Suprapubic skin (tissue), 4 donors: ENCODE data around the gene C11orf91. TPM values are rescaled to one million over a fixed set of nuclear protein-coding genes. Genes with fewer than 3 reads are reported as not detected.
"Not testable (repeated sequence)": the region's sequence is repeated elsewhere in the genome, so short reads cannot be mapped to it uniquely, and the experiment has no call there.

ENCODE experiments used
- DNase-seq, 2 donors: peaks; one replicate each; pipeline ENCODE4 v3.0.0-alpha.2; 2019; ENCODE audit warnings: low spot score in 2 of 2
- H3K27ac ChIP-seq: fragments of 200-600 bp; sonication (generic); one replicate; pipeline ENCODE4 v1.5.1; 2019
- H3K27me3 ChIP-seq: fragments of 200-600 bp; sonication (generic); one replicate; pipeline ENCODE4 v1.5.1; 2019
- H3K36me3 ChIP-seq: fragments of 200-600 bp; sonication (generic); one replicate; pipeline ENCODE4 v1.5.1; 2019
- H3K4me1 ChIP-seq: fragments of 200-600 bp; sonication (generic); one replicate; pipeline ENCODE4 v1.5.1; 2019
- H3K4me3 ChIP-seq: fragments of 200-600 bp; sonication (generic); one replicate; pipeline ENCODE4 v1.5.1; 2019; ENCODE audit warnings: mild to moderate bottlenecking
- H3K9me3 ChIP-seq: fragments of 200-600 bp; sonication (generic); one replicate; pipeline ENCODE4 v1.5.1; 2019
- EP300 ChIP-seq: sonication (generic); formaldehyde crosslinking; IDR thresholded peaks from one replicate; pipeline ENCODE4 v1.6.1; 2017; ENCODE audit warnings: antibody characterized with exemption
- POLR2A ChIP-seq, 2 donors: fragments of 450-650 bp; IDR thresholded peaks; one replicate each; pipeline ENCODE4 v1.6.1; 2017; ENCODE audit warnings: antibody characterized with exemption in 2 of 2, mild to moderate bottlenecking in 2 of 2, moderate library complexity in 2 of 2
- POLR2AphosphoS5 ChIP-seq, 3 donors: sonication (generic); formaldehyde crosslinking; IDR thresholded peaks; one replicate each; pipeline ENCODE4 v1.6.1; 2017; ENCODE audit warnings: antibody characterized with exemption in 3 of 3
- WGBS: methylation state at CpG from one replicate; pipeline ENCODE4 v1.1.5; 2018; 5-methylcytosine and 5-hydroxymethylcytosine counted together
- total RNA-seq, 4 donors: library from RNA; depleted of rRNA; stranded (reverse); fragments of >200 nt; gene quantifications; one replicate each; pipeline ENCODE4 v1.1.0, GENCODE V29; 2016
- TF ChIP-seq, protein P1 (sequence below), 2 donors: fragments of 200-600 bp in 1 of 2; fragments of 450-650 bp in 1 of 2; sonication (generic) in 1 of 2; IDR thresholded peaks; one replicate each; pipeline ENCODE4 v1.5.1; 2016 to 2019; ENCODE audit warnings: antibody characterized with exemption in 2 of 2, mild to moderate bottlenecking in 1 of 2, moderate library complexity in 1 of 2

The C11orf91 gene
- total RNA-seq, 4 donors from 2014 or later, result not detected

DNA sequence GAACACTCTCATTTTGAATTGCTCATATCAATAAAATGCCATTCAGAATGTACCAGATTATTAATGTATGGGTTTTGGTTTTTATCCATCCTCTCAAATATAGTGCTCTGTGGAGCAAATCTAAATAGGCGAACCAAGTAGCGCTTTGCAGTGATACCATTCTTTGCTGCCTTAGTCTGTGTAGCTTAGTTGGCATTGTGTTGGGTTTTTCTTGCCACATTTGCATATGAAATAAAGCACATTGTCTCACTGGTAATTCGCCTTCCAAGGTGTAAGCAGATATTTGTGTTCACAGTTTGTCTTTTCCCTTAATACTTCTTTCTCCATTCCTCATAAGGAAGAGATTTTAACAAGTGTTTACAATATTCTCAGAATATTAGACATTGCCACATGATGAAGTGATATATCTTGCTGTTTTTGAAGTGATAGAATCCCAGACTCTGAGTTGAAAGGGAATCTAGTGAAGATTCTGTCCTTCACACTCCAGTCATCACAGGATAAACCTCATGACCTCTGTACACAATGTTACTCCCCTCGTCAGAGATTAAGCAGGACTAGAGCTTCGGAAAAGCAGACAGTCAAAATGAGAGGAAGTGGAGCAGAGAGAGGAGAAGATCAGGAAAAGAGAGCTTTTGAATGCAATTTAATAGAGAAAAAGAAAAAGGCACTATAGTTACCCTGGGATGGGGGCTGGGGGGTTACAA is 16.5 kb downstream of the C11orf91 start:
- H3K9me3 ChIP-seq, result no peaks in the 10 kb centered on the region
- H3K36me3 ChIP-seq, result no peaks in the 10 kb centered on the region
- DNase-seq, result no peak
- peaks cover 3% of the 10 kb centered on the region for H3K4me1 ChIP-seq
- H3K27me3 ChIP-seq, result no peaks in the 10 kb centered on the region
- H3K4me3 ChIP-seq, result no peak overlapping the region
- WGBS, result 79% methylated on average over 5 of the region's 5 CpGs
- H3K27ac ChIP-seq, result no peak overlapping the region
- TF ChIP-seq, protein P1, sequence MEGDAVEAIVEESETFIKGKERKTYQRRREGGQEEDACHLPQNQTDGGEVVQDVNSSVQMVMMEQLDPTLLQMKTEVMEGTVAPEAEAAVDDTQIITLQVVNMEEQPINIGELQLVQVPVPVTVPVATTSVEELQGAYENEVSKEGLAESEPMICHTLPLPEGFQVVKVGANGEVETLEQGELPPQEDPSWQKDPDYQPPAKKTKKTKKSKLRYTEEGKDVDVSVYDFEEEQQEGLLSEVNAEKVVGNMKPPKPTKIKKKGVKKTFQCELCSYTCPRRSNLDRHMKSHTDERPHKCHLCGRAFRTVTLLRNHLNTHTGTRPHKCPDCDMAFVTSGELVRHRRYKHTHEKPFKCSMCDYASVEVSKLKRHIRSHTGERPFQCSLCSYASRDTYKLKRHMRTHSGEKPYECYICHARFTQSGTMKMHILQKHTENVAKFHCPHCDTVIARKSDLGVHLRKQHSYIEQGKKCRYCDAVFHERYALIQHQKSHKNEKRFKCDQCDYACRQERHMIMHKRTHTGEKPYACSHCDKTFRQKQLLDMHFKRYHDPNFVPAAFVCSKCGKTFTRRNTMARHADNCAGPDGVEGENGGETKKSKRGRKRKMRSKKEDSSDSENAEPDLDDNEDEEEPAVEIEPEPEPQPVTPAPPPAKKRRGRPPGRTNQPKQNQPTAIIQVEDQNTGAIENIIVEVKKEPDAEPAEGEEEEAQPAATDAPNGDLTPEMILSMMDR (IDR thresholded peaks at IDR 0.05), result no peak
- TF ChIP-seq POLR2AphosphoS5 (IDR thresholded peaks at IDR 0.05) (no peak), POLR2A (IDR thresholded peaks at IDR 0.05) (no peak), EP300 (no peak)

DNA sequence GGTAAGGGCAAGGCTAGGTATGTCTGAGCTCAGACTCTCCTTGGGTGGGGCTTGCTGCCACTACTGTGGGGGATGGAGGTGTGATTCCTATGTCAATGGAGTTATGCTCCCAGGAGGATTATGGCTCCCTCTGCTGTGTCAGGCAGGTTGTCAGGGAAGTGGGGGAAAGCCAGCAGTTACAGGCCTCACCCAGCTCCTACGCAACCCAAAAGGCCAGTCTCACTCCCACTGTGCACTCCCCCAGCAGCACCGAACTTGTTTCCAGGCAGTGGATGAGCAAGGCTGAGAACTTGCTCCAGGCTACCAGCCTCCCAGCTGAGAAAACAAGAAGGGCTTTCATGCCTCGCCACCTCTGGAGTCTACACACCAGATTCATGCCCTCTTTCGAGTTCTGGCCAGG is 18.2 kb downstream of the C11orf91 start:
- Histone ChIP-seq H3K9me3 (no peaks in the 10 kb centered on the region), H3K4me1 (no peaks in the 10 kb centered on the region), H3K4me3 (no peak overlapping the region), H3K27ac (no peak overlapping the region), H3K27me3 (no peaks in the 10 kb centered on the region), H3K36me3 (no peaks in the 10 kb centered on the region)
- TF ChIP-seq POLR2A (IDR thresholded peaks at IDR 0.05) (no peak), POLR2AphosphoS5 (IDR thresholded peaks at IDR 0.05) (no peak), EP300 (no peak)
- TF ChIP-seq, protein P1 (IDR thresholded peaks at IDR 0.05), result no peak
- WGBS, result 53% methylated on average over 3 of the region's 4 CpGs
- DNase-seq, result no peak

DNA sequence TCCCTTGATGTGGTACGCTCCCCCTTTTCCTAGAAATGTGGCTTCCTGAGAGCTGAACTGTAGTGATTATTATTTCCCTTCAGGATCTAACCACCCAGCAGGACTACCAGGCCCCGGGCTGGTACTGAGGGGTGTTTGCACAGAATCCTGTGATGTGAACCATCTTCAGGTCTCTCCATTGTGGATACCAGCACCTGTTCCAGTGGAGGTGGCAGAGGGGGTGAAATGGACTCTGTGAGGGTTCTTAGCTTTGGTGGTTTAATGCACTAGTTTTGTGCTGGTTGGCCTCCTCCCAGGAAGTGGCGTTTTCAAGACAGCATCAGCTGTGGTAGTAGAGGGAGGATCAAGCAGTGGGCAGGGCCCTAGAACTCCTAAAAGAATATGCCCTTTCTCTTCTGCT is 18.6 kb downstream of the C11orf91 start:
- Histone ChIP-seq H3K9me3 (no peaks in the 10 kb centered on the region), H3K36me3 (no peaks in the 10 kb centered on the region), H3K27ac (no peak overlapping the region), H3K4me1 (no peaks in the 10 kb centered on the region), H3K4me3 (no peak overlapping the region), H3K27me3 (no peaks in the 10 kb centered on the region)
- DNase-seq, result no peak
- TF ChIP-seq, protein P1 (IDR thresholded peaks at IDR 0.05), result no peak
- TF ChIP-seq POLR2A (IDR thresholded peaks at IDR 0.05) (no peak), POLR2AphosphoS5 (IDR thresholded peaks at IDR 0.05) (no peak), EP300 (no peak)
- WGBS, result 85% methylated on average over 2 of the region's 3 CpGs

GRCh38 chr11:33678616-33679015 is 22.0 kb downstream of the C11orf91 start:
- not testable (repeated sequence) for H3K27me3 ChIP-seq, H3K4me3 ChIP-seq, DNase-seq, H3K4me1 ChIP-seq, H3K27ac ChIP-seq, H3K9me3 ChIP-seq, H3K36me3 ChIP-seq
- WGBS, result 63% methylated on average over 1 of the region's 1 CpG

DNA sequence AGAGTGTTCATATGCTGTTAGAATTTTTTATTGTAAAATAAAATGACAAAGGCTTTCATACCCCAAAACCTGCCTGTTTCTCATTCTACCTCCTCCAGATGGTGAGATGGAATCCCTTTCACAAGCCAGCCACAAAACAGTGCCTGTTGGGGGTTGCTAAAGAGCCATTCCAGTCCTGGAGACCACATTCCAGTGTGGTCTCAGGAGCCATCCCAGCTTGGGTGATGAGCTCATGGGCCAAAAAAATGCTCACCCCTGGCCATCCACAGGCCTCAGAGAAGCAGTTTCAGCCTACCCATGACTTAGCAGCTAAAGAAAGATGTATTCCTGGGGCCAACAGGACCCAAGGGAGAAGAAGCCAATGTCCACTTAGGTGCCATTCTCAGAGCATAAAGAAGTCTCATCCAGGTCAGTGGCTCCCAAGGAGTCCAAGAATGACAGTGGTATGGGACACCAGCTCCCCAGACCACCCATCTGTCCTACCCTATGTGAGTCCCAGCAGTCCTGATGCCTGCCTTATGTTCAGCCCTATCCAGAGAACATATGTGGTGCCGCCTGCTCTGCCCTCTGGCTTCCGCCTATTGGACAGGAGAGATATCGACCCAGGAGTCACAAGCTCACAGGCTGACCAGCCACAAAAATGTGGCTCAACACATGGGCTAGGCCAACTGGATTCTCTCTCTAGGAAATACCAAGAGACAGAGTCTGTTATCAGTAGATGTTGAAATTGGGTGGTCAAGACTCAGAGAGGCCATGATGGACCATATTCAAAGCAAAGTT is 26.4 kb downstream of the C11orf91 start:
- Histone ChIP-seq H3K4me3 (no peak overlapping the region), H3K27me3 (no peaks in the 10 kb centered on the region), H3K9me3 (no peaks in the 10 kb centered on the region), H3K36me3 (no peaks in the 10 kb centered on the region), H3K27ac (no peak overlapping the region), H3K4me1 (no peaks in the 10 kb centered on the region)
- DNase-seq, result no peak
- 97% methylated on average over 3 of the region's 3 CpGs for WGBS
- no peak for TF ChIP-seq POLR2AphosphoS5 (IDR thresholded peaks at IDR 0.05)
- TF ChIP-seq POLR2A (IDR thresholded peaks at IDR 0.05), result no peak
- TF ChIP-seq, protein P1 (IDR thresholded peaks at IDR 0.05), result no peak
- TF ChIP-seq EP300, result no peak
